Pulmonary artery endothelial cell (primary cell): ENCODE measurements around the gene ATP6AP2. TPM values are rescaled to one million over a fixed set of nuclear protein-coding genes. Genes with fewer than 3 reads are reported as not detected.

Source experiments
- DNase-seq: peaks from one replicate; pipeline ENCODE4 v3.0.0-alpha.2; 2011; ENCODE audit warnings: low read depth, low spot score
- total RNA-seq: library from RNA; depleted of rRNA; stranded (reverse); fragments of >200 nt; gene quantifications from 2 replicates; pipeline ENCODE4 v1.2.3, GENCODE V29; 2014

ATP6AP2 gene
- total RNA-seq, 1 donor from 2014 or later = 105 TPM

DNA sequence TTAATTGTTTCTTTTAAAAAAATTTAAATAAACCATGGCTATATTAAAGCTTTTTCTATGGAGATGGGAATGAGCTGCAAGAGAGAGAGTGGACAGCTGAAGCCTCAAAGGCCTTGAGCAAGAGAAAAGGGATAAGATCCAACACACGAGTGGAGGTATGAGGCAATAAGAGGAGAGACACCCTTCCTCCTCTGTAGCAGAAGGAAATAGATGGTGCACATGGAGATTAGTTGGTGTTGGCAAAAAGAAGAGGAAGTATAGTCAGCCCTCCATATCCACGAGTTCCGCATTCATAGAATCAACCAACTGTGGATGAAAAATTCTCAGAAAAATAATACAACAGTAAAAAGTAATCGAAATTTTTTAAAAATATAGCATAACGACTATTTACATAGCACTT, 63.4 kb downstream of the ATP6AP2 start:
- no peak for DNase-seq

DNA sequence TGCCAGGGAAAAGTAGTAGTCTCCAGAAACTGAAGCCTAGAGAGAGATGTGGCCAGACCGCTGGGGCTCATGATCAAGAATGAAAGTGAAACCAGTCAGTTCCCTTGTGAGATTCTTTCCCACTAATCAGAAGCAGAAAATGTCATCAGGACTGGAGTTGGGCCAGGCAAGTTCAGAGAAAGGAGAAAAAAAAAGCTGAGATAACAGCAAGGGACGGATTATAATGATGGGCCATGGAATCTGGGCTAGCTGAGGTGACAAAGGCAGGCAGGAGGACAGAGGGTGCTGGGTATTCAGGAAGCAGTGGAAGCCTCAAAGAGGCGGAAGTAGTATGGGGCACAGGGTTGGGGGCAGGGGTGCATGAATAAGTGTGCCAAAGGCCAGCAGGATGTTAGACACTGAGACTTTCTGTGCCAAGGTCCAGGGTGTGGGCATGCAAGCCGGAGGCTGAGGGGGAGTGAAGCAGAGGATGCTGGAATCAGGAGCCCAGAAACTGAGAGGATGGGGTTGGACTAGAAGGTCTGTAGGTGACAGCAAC, 64.1 kb downstream of the ATP6AP2 start:
- DNase-seq = peak; percentile 13

DNA sequence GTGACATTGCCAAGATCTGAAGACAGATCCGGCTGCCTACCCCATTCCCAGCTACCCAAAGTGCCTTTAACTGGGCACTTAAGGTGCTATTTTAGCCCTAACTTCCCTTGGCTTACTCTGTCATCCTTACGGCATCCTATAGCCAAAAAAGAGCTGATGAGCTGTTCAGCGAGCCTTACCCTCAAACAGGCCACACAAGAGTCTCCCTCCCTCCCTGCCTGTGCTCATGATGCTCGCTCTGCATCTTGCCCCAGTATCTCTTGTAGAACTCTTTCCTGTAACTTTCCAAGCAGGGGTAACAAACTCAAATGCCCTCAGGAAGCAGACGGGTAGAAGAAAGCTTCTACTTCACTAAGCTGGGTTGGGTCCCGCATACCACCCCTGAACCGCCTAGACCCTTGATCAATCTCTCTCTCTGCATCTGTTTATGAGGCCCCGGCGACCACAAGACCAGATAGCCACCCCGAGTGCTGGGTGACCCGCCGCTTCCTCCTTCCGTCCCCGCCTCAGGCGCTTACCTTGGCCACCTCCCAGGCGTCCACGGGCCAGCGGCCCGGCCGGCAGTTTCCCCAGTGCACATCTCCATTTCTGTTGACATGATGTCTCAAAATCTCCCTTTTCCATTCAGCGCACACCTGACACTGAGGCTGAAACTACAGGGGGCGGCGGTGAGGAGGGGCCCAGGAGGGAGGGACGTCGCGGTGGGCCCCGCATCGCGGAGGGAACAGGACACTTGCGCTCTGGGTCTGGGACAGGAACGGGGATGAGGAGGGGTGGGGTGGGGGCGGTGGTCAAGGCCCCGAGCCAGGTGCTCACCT, 65.9 kb downstream of the ATP6AP2 start:
- no peak for DNase-seq

DNA sequence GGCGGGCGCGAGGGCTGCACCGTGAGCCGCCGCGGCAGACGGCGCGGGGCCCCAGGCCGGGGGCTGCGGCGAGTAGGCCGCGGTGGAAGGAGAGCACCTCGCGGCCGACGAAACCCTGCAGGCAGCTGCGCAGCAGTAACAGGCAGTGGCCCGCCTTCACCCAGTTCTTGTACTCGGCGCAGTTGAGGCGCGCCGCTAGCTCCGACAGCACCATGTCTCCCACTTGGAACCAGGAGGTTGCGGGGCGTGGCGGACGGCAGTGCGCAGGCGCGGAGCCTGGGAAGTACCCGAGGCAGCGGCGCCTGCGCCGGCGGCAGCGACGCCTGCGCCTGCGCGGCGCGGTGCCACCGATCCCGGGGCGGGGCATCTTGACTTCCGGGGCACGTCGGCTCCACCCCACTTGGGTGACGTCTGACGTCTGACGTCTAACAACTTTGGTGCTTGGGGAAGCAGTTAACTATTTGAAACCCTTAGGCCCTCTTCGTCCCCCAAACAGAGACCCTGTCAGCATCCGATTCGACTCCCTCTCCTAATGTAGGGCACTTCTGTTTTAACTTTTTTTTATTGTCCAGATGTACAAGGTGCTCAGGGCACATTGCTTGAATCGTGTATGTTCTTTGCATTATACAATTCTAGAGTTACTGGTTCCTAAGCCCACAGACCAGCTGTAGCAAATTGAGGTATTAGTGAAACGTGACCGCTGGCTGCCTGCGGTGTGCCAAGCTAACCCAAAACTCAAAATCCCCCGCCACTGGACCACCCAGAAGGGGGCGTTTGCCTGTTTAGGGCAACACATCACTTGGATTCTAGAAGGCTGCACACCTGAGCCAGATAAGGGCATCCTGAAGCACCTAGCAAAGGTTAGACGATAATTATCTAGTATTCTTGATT, 66.8 kb downstream of the ATP6AP2 start, which contains the start of gene CXorf38:
CXorf38 (minus strand) TSS at position 255 of the 891 bp plus-strand sequence; CDS start at position 214, 41 bp downstream.
- peak; percentile 44 for DNase-seq

DNA sequence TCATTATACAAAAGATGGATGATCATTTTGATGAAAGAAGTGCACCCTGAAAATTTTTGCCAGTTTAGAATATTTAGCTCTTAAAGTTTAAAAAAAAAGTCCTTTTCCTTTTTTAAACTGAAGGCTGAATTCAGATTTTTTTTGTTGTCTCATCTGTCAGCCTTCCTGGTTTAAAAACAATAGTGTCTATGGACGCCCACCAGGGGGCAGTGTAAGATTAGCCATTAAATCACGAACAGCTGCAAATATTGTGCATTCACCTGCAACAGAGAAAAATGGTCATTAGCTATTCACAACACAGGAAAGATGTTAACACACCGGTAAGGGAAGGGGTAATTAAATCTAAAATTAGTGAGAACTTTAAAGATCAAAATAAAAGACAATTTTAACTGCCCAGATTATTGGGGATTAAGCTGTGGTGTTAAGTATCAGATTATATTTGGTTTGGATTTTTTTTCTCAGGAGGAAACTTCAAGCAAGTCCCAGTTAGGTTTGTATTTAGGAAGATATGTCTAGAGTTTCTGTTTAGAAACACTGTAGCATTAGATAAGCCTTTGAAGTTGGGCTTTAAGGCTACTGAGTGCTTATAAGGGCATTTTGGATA, 71.0 kb downstream of the ATP6AP2 start:
- DNase-seq = peak; percentile 36

DNA sequence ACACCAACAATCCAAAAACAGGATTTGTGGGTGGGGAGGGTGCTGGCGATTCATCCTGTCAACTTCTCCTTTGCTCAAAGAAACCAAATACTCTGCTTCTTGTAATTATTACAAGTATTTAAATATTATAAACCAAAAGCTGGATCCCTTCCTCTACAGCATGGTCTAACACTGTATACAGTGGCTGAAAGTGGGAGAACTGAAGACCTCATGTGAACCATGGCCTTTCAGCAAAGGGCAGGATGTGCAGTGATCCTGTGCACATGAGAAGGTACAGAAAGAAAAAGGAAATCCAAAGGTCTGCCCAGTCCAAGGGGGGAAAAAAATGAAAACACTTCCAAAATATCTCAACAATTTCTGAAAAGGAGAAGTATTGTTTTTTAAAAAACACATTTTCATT, 71.9 kb downstream of the ATP6AP2 start:
- DNase-seq = no peak

DNA sequence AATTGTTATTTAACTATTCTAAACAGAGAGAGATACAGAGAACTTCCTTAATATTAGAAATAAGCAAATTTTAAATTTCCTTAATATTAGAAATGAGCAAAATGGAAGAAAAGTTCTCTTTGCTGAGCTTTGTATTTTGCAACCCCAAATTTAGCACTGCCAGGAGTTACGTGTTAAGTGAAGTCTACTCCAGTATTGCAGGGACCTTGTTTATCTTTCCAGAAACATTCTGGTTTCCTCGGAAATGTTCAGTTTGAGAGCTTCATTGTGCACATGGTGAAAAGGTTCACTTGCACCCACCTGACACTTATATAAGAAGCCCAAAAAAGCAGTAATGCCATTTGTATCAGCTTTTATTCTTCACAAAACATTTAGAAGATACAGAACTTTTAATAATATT, 72.8 kb downstream of the ATP6AP2 start:
- no peak for DNase-seq

Other genes starting within 250 kb of the ATP6AP2 start
- gene MPC1L, start 42.5 kb downstream of the ATP6AP2 start, total RNA-seq = not detected in 2 replicates
- 13.1 and 14.3 TPM in 2 replicates for gene CXorf38, start 66.6 kb downstream of the ATP6AP2 start, total RNA-seq
- gene MED14, start 154.6 kb downstream of the ATP6AP2 start, total RNA-seq = 14.6 and 16.6 TPM in 2 replicates